ENCODE data around the gene SDR39U1.

Gene SDR39U1

GRCh38 chr14:24392325-24393091 lies 50.1 kb downstream of the SDR39U1 start:
- DNase-seq, result no peak

DNA sequence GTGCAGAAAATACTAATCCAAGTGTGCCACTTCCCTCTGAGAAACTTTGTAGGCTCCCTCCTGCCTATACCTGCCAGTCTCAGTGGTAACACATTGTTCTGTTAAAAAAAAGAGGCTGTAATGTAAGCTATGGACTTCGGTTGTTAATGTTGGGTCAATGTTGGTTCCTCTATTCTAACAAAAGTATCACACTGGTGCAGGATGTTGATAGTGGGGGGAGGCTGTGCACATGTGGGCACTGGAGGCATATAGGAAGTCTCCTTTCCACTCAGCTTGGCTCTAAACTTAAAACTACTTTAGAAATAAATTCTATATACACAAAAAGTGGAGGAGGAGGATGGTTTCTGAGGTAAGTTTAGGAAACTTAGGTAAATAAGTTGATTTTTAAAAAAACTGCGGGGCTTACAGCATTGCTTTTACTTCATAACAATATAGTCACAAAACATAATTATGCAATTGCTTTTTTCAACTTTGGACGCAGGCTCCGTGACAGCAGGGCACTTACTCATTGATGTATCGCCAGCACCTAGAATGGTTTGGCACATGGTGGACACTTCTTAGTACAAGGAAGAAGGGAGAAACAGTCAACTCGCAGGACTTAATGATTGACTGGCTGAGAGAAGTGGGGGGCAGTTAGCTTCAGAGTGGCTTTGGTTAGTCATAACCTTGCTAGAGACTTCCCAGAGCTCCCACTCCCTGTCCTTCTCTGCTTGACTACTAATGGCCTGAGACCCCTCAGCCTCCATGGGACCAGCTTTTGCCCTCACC lies 51.7 kb downstream of the SDR39U1 start:
- DNase-seq, result no peak
